Activated B cell treated with CpG ODN at 0.5 μM for 24 hours (primary cell): ENCODE data around the gene OTUD1. TPM values are rescaled to one million over a fixed set of nuclear protein-coding genes. Genes with fewer than 3 reads are reported as not detected.

ENCODE experiments used
- ATAC-seq: fragments of 200-7000 bp; cut with Tn5 transposase; one replicate; pipeline ENCODE4 v1.10.0; 2021; ENCODE audit warnings: low read depth, mild to moderate bottlenecking, moderate library complexity
- CTCF ChIA-PET: fragments of 350-600 bp; sonication (Branson Sonifier 250); formaldehyde crosslinking; loops from one replicate; lab custom pipeline; 2021; ENCODE audit warnings: antibody characterized with exemption; lab: Charles Lee
- POLR2A ChIA-PET: fragments of 350-600 bp; sonication (Branson Sonifier 250); formaldehyde crosslinking; loops from one replicate; lab custom pipeline; 2021; ENCODE audit warnings: antibody characterized with exemption; lab: Charles Lee
- DNase-seq: peaks from one replicate; pipeline ENCODE4 v3.0.0; 2022
- H3K27ac Mint-ChIP-seq: one replicate; pipeline ENCODE4 v1.8.0; 2020; ENCODE audit warnings: mixed read lengths
- H3K27me3 Mint-ChIP-seq: one replicate; pipeline ENCODE4 v1.8.0; 2021; ENCODE audit warnings: mixed read lengths
- H3K36me3 Mint-ChIP-seq: one replicate; pipeline ENCODE4 v1.8.0; 2021; ENCODE audit warnings: low read depth, mixed read lengths
- H3K4me1 Mint-ChIP-seq: one replicate; pipeline ENCODE4 v1.8.0; 2021; ENCODE audit warnings: mixed read lengths
- H3K4me3 Mint-ChIP-seq: one replicate; pipeline ENCODE4 v1.8.0; 2020; ENCODE audit warnings: mild to moderate bottlenecking, mixed read lengths
- H3K9me3 Mint-ChIP-seq: one replicate; pipeline ENCODE4 v1.8.0; 2020; ENCODE audit warnings: mixed read lengths
- CTCF ChIP-seq: fragments of 200-600 bp; IDR thresholded peaks from one replicate; pipeline ENCODE4 v1.8.0; 2022; ENCODE audit warnings: antibody characterized with exemption, mild to moderate bottlenecking
- intact Hi-C: fragments of 100-400 bp; cut with micrococcal nuclease; formaldehyde crosslinking; loops from one replicate; pipeline ENCODE4 v1.15.1; 2024
- total RNA-seq: library from RNA; stranded (reverse); gene quantifications from 2 replicates; pipeline ENCODE4 v1.2.3, GENCODE V29; 2022

The OTUD1 gene
- total RNA-seq, 1 donor from 2014 or later: 21.0 TPM

GRCh38 chr10:23457632-23458417 is 18.9 kb downstream of the OTUD1 start:
- H3K4me3 Mint-ChIP-seq: peak overlapping the region; percentile 44
- peak overlapping the region; percentile 82 for H3K27ac Mint-ChIP-seq
- ChIA-PET CTCF (no interaction called here), POLR2A (interaction anchor here (1.3 to 2.2 kb wide), 2 partner anchors 9 to 19 kb away, joined by 6 read pairs; partner anchors contain the start of gene OTUD1)
- TF ChIP-seq CTCF: no peak
- no peak for DNase-seq
- H3K27me3 Mint-ChIP-seq: no peaks in the 10 kb centered on the region
- H3K36me3 Mint-ChIP-seq: no peaks in the 10 kb centered on the region
- intact Hi-C loops: loop anchor here (1.0 to 10.0 kb wide), 2 partner anchors 9 to 363 kb away; partner anchors contain the start of gene MSRB2
- no peaks in the 10 kb centered on the region for H3K9me3 Mint-ChIP-seq
- ATAC-seq: peak; percentile 57
- H3K4me1 Mint-ChIP-seq: peaks cover 49% of the 10 kb centered on the region

GRCh38 chr10:23459308-23459939 is 20.5 kb downstream of the OTUD1 start:
- H3K27ac Mint-ChIP-seq: no peak overlapping the region
- H3K9me3 Mint-ChIP-seq: no peaks in the 10 kb centered on the region
- CTCF ChIA-PET: no interaction called here
- no peaks in the 10 kb centered on the region for H3K27me3 Mint-ChIP-seq
- H3K4me1 Mint-ChIP-seq: peaks cover 42% of the 10 kb centered on the region
- DNase-seq: no peak
- no peak for ATAC-seq
- POLR2A ChIA-PET: interaction anchor here (2.2 kb wide), 1 partner anchor 21 kb away, joined by 6 read pairs; the partner anchor contains the start of gene OTUD1
- no peaks in the 10 kb centered on the region for H3K36me3 Mint-ChIP-seq
- no peak overlapping the region for H3K4me3 Mint-ChIP-seq
- no peak for TF ChIP-seq CTCF
- intact Hi-C loops: loop anchor here (10.0 kb wide), 1 partner anchor 365 kb away; the partner anchor contains the start of gene MSRB2

DNA sequence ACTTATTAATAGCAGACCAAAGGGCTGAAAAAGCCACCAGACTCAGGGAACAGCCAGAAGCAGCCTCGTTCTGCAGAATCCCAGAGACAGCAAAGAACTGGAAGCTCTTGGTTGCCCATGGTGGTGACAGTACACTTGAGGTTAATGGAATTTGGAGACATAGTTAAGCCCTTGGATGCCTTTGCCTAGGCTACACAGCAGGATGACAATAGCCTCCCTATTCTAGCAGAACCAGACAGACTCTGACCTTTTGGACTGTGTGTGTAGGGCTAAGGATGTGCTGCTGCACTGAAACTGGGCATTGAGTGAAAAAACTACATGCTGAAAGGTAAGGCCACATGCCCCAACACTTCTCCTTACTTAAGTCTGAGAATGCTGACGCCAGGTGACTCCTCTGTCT is 22.7 kb downstream of the OTUD1 start:
- Mint-ChIP-seq H3K27me3 (no peaks in the 10 kb centered on the region), H3K36me3 (no peaks in the 10 kb centered on the region), H3K4me1 (peaks cover 34% of the 10 kb centered on the region), H3K9me3 (no peaks in the 10 kb centered on the region), H3K4me3 (no peak overlapping the region), H3K27ac (no peak overlapping the region)
- no peak for TF ChIP-seq CTCF
- intact Hi-C loops: no loop called here
- no peak for ATAC-seq
- no peak for DNase-seq
- ChIA-PET POLR2A (no interaction called here), CTCF (no interaction called here)

GRCh38 chr10:23467012-23467411 is 28.1 kb downstream of the OTUD1 start:
- Mint-ChIP-seq H3K27me3 (no peaks in the 10 kb centered on the region), H3K36me3 (no peaks in the 10 kb centered on the region), H3K27ac (no peak overlapping the region), H3K9me3 (no peaks in the 10 kb centered on the region), H3K4me3 (no peak overlapping the region), H3K4me1 (peaks cover 10% of the 10 kb centered on the region)
- TF ChIP-seq CTCF: no peak
- ChIA-PET CTCF (interaction anchor here (0.6 kb wide), 1 partner anchor 33 kb away, joined by 3 read pairs; no protein-coding TSS in a partner anchor), POLR2A (no interaction called here)
- intact Hi-C loops: no loop called here
- DNase-seq (no peak), ATAC-seq (no peak)

GRCh38 chr10:23467548-23467947 is 28.7 kb downstream of the OTUD1 start:
- Mint-ChIP-seq H3K27ac (no peak overlapping the region), H3K9me3 (no peaks in the 10 kb centered on the region), H3K27me3 (no peaks in the 10 kb centered on the region), H3K36me3 (no peaks in the 10 kb centered on the region), H3K4me1 (peaks cover 10% of the 10 kb centered on the region), H3K4me3 (no peak overlapping the region)
- ATAC-seq: no peak
- TF ChIP-seq CTCF: no peak
- ChIA-PET CTCF (no interaction called here), POLR2A (no interaction called here)
- intact Hi-C loops: no loop called here
- DNase-seq: no peak
